ENCODE results near the gene RYK.

Gene RYK

DNA sequence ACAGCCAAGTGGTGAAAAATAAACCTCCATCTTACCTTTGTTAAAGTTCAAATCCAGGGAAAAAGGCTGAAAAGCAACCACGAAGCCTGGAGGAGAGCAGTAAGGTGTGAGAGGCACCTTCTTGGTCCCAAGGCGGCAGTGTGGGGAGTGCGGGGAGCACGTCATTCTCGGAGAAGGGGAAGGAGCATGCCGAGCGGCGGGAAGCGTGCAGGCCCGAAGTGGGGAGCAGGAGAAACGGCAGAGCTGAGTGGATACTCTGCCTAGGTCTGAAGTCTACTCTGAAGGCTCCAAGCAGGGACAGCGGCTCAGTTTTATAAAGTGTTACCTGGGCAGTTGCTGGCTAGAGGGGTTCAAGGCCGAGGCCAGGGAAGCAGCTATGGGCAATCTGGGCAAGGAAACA is 96.9 kb downstream of the RYK start:
- TF ChIP-seq, protein P1, sequence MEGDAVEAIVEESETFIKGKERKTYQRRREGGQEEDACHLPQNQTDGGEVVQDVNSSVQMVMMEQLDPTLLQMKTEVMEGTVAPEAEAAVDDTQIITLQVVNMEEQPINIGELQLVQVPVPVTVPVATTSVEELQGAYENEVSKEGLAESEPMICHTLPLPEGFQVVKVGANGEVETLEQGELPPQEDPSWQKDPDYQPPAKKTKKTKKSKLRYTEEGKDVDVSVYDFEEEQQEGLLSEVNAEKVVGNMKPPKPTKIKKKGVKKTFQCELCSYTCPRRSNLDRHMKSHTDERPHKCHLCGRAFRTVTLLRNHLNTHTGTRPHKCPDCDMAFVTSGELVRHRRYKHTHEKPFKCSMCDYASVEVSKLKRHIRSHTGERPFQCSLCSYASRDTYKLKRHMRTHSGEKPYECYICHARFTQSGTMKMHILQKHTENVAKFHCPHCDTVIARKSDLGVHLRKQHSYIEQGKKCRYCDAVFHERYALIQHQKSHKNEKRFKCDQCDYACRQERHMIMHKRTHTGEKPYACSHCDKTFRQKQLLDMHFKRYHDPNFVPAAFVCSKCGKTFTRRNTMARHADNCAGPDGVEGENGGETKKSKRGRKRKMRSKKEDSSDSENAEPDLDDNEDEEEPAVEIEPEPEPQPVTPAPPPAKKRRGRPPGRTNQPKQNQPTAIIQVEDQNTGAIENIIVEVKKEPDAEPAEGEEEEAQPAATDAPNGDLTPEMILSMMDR (IDR thresholded peaks at IDR 0.05; ENCODE audit: insufficient read depth, low read depth, low read length, missing control alignments): no peak
- H3K4me3 ChIP-seq (ENCODE audit: low read length): no peak overlapping the region
- no peak for DNase-seq (ENCODE audit: low read depth)

DNA sequence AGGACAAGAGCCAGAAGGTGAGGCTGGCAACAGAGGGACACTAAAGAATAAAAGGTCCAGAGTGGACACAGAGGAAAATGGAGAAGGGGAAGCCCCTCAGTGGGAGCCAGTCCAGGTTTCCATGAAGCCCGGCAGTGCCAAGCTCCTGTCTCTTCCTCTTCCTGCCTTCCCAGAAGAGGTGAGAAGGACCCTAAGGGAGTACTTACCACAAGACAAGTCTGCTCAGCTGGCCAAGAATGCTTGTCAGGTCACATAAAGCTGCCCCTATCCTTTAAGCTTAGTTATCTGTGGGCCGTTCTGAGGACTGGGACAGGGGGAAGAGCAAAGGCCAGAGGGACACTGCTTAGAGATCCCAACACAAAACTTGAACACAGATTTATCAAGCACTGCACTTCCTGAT is 100.2 kb downstream of the RYK start:
- no peak overlapping the region for H3K4me3 ChIP-seq (ENCODE audit: low read length)
- TF ChIP-seq, protein P1 (IDR thresholded peaks at IDR 0.05; ENCODE audit: insufficient read depth, low read depth, low read length, missing control alignments): no peak
- DNase-seq (ENCODE audit: low read depth): no peak

DNA sequence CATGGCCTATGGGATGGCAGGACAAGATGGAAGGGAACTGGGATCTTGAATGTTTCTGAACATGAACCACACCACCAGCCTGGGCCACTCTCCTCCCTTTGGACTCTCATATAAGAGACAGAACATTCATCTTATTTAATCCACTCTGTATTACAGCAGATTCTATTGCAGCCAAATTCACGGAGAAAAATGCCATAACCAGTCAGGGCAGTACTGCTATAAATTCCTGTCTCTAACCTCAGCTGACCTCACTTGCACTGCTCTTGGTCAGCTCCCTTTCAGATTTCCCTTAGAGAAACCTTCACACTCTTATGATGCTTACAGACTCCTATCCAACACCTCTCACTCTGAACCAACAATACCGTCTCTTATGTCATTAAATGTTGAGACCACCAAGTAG is 101.4 kb downstream of the RYK start:
- no peak overlapping the region for H3K4me3 ChIP-seq (ENCODE audit: low read length)
- DNase-seq (ENCODE audit: low read depth): no peak
- TF ChIP-seq, protein P1 (IDR thresholded peaks at IDR 0.05; ENCODE audit: insufficient read depth, low read depth, low read length, missing control alignments): no peak

DNA sequence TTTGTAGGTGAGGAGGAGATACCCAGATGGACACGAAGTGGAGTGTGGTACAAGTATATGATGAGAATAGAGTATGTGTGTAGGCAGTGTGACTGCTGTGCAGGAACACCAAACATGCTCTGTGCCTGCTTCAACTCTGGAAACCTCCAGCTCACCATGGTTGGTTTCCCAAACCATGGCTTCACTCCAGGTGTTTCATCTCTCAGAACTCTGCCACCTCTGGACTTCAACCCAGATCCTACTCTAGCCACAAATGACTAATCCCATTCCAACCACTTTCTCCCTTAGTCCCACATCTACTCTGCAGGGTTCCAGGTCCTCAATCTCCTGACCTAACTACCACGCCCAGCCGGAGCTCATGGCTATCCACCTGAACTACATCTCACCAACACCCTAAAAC is 102.1 kb downstream of the RYK start:
- no peak for DNase-seq (ENCODE audit: low read depth)
- TF ChIP-seq, protein P1 (IDR thresholded peaks at IDR 0.05; ENCODE audit: insufficient read depth, low read depth, low read length, missing control alignments): no peak
- H3K4me3 ChIP-seq (ENCODE audit: low read length): no peak overlapping the region

DNA sequence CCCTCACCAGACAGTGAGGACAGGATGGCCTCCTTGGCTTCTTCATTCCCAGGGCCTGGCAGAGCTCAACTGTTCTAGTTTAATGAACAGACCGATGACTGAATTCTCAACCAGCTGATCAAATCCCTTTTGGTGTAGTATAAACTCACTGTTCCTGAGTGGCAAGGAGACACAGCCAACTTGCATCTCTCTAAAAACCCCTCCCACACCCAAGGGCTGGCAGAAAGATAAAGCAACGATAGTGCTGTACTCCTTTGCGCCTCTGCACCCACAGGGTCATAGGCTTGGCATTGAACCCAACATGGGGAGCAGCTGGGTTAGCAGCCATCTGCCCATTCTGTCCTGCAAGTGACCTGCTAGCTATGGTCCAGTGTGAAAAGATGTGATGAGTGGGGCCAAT is 103.2 kb downstream of the RYK start:
- no peak overlapping the region for H3K4me3 ChIP-seq (ENCODE audit: low read length)
- TF ChIP-seq, protein P1 (IDR thresholded peaks at IDR 0.05; ENCODE audit: insufficient read depth, low read depth, low read length, missing control alignments): no peak

DNA sequence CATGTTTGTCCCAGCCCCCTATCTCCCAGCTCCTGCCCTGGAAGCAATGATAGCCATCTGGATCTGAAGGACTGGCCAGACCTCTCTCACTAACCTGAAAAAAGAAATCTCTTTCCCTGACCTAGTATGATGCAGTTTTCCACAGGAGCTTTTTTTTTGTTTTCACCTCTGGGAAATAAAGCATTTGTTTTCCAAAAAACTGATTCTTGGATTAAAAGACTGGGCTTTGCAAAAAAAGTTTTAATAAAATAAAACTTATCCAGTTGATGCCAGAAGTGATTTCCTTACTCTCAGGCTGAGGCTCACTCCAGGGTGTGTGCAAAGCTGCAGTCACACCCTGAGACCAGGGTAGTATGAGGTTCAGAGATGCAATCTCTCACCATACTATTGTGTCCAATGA is 104.0 kb downstream of the RYK start:
- TF ChIP-seq, protein P1 (IDR thresholded peaks at IDR 0.05; ENCODE audit: insufficient read depth, low read depth, low read length, missing control alignments): no peak
- DNase-seq (ENCODE audit: low read depth): no peak

More for the DNA sequence above, 103.2 kb downstream of the RYK start:
- DNase-seq (ENCODE audit: low read depth): no peak

DNA sequence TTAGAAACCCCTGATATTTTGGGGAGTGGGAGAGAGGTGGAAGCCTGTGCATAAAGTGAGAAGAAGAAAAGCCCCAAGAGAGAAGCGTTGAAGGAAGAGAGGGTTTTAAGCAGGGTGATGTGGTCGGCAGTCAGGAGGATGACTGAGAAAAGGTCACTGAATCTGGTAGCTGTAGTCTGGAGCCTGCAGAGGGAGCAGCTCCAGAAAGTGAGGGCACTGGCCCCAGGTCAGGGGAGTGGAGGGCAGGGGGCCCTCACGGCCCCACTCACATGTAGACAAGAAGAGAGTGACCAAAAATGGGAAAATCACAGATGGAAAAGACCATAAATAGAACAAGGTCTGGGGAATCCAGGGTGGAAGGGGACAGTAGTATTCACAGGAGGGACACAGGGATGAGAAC is 105.5 kb downstream of the RYK start:
- TF ChIP-seq, protein P1 (IDR thresholded peaks at IDR 0.05; ENCODE audit: insufficient read depth, low read depth, low read length, missing control alignments): no peak
- H3K4me3 ChIP-seq (ENCODE audit: low read length): no peak overlapping the region
- no peak for DNase-seq (ENCODE audit: low read depth)

More for the DNA sequence above, 104.0 kb downstream of the RYK start:
- H3K4me3 ChIP-seq (ENCODE audit: low read length): no peak overlapping the region
